ENCODE data around the gene PSMD4.

- no peak for TF ChIP-seq EZH2phosphoT487 (IDR thresholded peaks at IDR 0.05)
- TF ChIP-seq CTCF (IDR thresholded peaks at IDR 0.05) = no peak
- no peak for TF ChIP-seq EZH2 (IDR thresholded peaks at IDR 0.05)
These were observed 58.3 kb downstream of the PSMD4 start for GRCh38 chr1:151312826-151313225.

All from neural progenitor cell (in vitro differentiated cells).